GM13977 (cell line): Measurements from ENCODE around the gene RET.

Experiments used
- DNase-seq: peaks from one replicate; pipeline ENCODE4 v3.0.0; 2012; ENCODE audit warnings: low spot score
- in situ Hi-C: fragments of 300-500 bp; cut with MboI; formaldehyde crosslinking; loops from one replicate; pipeline ENCODE4 v1.12.0; 2022; ENCODE audit warnings: low sequenced_read_pairs, low pct_unique_long_range_greater_than_20kb, mixed read lengths, inconsistent platforms; ENCODE audit not compliant: unreplicated experiment
- TF ChIP-seq, protein P1 (sequence below): IDR thresholded peaks from 2 replicates; pipeline ENCODE4 v1.5.1; 2012; ENCODE audit warnings: mild to moderate bottlenecking, control low read depth; ENCODE audit not compliant: insufficient read depth; ENCODE audit errors: extremely low read depth, missing control alignments

RET gene

DNA sequence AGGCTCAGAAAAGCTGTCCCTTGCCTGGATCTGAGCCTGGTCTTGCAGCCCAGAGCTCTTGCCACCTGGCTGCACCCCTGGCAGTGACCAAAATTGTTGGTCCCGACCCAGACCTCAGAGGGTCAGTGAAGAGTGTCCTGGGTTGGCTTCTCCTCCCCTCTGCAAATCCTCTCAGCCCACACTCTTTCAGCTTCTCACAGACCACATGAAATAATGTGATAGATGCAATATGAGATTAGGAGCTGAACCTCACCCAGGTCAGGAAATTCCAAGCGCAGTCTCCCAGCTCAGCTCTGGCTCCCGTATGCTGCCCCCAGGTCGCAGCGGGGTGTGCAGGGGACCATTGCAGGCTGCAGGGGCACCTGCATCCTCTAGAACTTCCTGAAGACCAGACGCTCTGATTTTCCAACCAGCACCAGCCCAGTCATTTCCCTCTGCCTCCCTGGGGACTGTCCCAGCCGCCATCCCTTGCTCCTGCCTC is 19.6 kb upstream of the RET start:
- no peak for DNase-seq
- in situ Hi-C loops = no loop called here
- TF ChIP-seq, protein P1, sequence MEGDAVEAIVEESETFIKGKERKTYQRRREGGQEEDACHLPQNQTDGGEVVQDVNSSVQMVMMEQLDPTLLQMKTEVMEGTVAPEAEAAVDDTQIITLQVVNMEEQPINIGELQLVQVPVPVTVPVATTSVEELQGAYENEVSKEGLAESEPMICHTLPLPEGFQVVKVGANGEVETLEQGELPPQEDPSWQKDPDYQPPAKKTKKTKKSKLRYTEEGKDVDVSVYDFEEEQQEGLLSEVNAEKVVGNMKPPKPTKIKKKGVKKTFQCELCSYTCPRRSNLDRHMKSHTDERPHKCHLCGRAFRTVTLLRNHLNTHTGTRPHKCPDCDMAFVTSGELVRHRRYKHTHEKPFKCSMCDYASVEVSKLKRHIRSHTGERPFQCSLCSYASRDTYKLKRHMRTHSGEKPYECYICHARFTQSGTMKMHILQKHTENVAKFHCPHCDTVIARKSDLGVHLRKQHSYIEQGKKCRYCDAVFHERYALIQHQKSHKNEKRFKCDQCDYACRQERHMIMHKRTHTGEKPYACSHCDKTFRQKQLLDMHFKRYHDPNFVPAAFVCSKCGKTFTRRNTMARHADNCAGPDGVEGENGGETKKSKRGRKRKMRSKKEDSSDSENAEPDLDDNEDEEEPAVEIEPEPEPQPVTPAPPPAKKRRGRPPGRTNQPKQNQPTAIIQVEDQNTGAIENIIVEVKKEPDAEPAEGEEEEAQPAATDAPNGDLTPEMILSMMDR = no peak

DNA sequence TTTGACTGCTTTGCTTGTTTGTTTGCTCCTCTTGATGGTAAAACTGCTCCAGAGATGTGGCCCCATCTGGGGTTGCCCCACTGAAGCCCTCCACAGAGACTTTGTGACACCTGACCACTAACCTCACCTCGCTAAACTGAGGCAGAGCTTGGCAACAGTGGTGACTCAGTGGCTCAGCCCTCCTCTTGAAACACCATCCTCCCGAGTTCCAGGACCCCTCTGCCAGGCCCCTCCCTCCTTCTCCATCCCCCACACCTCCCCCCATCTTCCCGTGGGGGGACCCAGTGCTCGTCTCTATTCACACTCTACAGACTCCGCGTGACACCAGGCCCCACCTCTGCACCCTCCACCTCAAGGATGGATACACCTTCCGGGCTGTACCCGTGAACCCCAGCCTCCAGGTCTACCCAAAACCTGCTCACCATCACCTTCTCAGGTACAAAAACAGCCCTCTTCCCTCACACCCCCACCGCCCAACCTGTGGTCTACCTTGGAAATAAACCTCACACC is 19.0 kb upstream of the RET start:
- in situ Hi-C loops = no loop called here
- TF ChIP-seq, protein P1 = no peak
- no peak for DNase-seq

DNA sequence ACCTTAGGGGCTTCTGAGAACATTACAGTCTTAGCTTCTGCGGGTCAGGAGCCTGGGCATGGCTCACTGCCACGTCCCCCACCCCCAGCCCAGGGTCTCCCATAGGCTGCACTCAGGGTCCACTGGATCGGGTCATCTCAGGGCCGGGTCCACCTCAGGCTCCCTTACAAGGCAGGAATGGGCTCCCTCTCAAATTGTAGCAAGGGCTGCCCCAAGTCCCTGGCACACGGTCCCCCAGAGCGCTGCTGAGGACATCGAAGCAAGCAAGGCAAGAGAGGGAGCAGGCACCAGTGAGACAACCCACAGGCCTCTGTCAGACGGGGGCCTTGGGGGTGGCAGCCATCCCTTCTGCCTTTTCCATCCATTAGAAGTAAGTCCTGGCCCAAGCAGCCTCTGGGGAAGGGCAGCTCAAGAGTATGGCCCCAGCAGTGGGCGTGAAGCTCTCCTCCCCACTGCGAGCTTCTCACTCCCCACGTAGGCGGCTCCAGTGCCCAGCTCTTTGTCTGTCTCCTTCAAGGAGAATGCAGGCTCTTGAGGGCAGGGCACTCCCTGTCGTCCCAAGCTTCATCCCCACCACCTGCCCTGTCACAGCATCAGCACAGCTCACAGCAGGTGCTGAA is 18.0 kb upstream of the RET start:
- DNase-seq = no peak
- TF ChIP-seq, protein P1 = no peak
- in situ Hi-C loops = no loop called here

DNA sequence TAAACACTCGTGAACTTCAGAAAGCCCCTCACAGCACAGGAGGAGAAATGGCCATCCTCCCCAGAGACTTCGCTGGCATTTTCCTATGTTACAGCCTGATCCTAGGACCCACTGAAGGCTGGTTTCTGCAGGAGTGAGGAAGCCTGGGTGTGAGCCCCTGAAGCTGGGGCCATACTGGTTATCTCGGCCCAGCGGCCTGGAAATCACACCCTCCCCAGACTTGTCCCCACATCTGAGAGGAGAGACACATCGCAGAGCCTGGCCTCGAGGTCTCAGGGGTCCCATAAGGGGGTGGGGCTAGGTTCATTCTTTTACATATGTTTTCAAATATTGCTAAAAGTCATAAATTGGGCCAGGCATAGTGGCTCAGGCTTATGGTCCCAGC is 17.5 kb upstream of the RET start:
- in situ Hi-C loops = no loop called here
- DNase-seq = no peak
- TF ChIP-seq, protein P1 = no peak

DNA sequence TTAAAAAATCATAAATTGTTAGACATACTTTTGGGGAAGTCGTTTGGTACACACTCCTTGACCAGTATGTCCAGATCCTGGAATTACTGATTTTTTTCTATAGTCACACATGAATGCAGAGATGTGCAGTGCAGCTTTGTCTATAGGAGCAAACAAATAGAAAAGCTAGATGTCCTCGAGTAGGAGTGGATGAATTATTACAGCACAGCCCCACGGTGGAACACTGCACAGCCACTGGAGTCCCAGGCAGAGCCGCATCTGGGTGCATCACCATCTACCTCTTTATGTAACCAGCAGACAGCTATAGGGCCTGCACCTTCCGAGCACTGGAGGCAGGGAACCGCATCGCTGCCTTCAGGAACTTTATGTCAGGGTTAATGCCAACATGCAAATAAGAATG is 17.0 kb upstream of the RET start:
- TF ChIP-seq, protein P1 = no peak
- no peak for DNase-seq
- in situ Hi-C loops = no loop called here

DNA sequence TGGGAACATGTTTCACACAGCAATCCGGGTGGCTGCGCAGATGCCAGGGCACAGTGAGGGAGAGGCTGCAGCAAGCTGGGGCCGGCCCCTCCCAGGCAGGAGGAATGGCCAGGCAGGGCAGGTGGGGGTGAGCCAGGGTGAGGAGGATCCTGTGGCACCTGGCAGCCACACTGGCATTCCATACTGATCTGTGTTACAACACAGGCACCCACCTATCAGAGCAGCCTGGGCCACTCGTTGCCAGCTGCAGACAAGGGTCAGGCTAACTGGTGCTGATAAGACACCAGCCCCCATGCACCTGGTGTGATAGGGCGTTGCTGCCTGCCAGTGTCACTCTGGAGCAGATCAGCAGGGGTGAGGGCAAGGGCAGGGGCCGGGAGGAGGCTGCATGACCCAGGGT is 16.6 kb upstream of the RET start:
- TF ChIP-seq, protein P1 = no peak
- no peak for DNase-seq
- in situ Hi-C loops = no loop called here
